ENCODE measurements around the gene BNC2. TPM values are rescaled to one million over a fixed set of nuclear protein-coding genes. Genes with fewer than 3 reads are reported as not detected.

Gene BNC2
- total RNA-seq, 6 experiments from 2014 or later: 19.0 to 28.7 (median 25.4) TPM

- peaks cover 48% of the 10 kb centered on the region for H3K4me1 Mint-ChIP-seq (ENCODE audit: low read depth)
Observed at GRCh38 chr9:16623989-16624743, 246.3 kb downstream of the BNC2 start.

GRCh38 chr9:16622541-16622940 lies 247.9 kb downstream of the BNC2 start:
- peaks cover 32% of the 10 kb centered on the region for H3K4me1 Mint-ChIP-seq (ENCODE audit: low read depth)
- no peak overlapping the region for H3K4me3 Mint-ChIP-seq
- H3K36me3 Mint-ChIP-seq (ENCODE audit: low read depth): 0 out of 2 replicates have a peak, but pooled peaks cover 4% of the 10 kb centered on the region
- H3K27ac Mint-ChIP-seq: no peak overlapping the region
- H3K9me3 Mint-ChIP-seq: no peaks in the 10 kb centered on the region
- H3K27me3 Mint-ChIP-seq (ENCODE audit: insufficient read depth): no peaks in the 10 kb centered on the region; the same call in 1 of the 2 replicates
- DNase-seq: no peak
- TF ChIP-seq CTCF (IDR thresholded peaks at IDR 0.05): no peak

More at GRCh38 chr9:16623989-16624743, 246.3 kb downstream of the BNC2 start:
- no peaks in the 10 kb centered on the region for H3K9me3 Mint-ChIP-seq
- H3K36me3 Mint-ChIP-seq (ENCODE audit: low read depth): 0 out of 2 replicates have a peak, but pooled peaks cover 6% of the 10 kb centered on the region
- no peak overlapping the region for H3K27ac Mint-ChIP-seq
- no peak overlapping the region for H3K4me3 Mint-ChIP-seq
- H3K27me3 Mint-ChIP-seq (ENCODE audit: insufficient read depth): peaks cover 4% of the 10 kb centered on the region
- no peak for DNase-seq
- no peak for TF ChIP-seq CTCF (IDR thresholded peaks at IDR 0.05)

GRCh38 chr9:16619914-16620520 lies 250.5 kb downstream of the BNC2 start:
- Mint-ChIP-seq H3K27ac (no peak overlapping the region), H3K4me3 (no peak overlapping the region), H3K9me3 (no peaks in the 10 kb centered on the region), H3K27me3 (ENCODE audit: insufficient read depth) (no peaks in the 10 kb centered on the region; the same call in none of the 2 replicates), H3K36me3 (ENCODE audit: low read depth) (0 out of 2 replicates have a peak, but pooled peaks cover 4% of the 10 kb centered on the region), H3K4me1 (ENCODE audit: low read depth) (peaks cover 7% of the 10 kb centered on the region)
- no peak for DNase-seq
- no peak for TF ChIP-seq CTCF (IDR thresholded peaks at IDR 0.05)

- H3K27me3 Mint-ChIP-seq (ENCODE audit: insufficient read depth): no peaks in the 10 kb centered on the region; the same call in none of the 2 replicates
- H3K36me3 Mint-ChIP-seq (ENCODE audit: low read depth): 0 out of 2 replicates have a peak, but pooled peaks cover 4% of the 10 kb centered on the region
- DNase-seq: no peak
- no peaks in the 10 kb centered on the region for H3K9me3 Mint-ChIP-seq
- no peak for TF ChIP-seq CTCF (IDR thresholded peaks at IDR 0.05)
- H3K4me1 Mint-ChIP-seq (ENCODE audit: low read depth): peaks cover under 1% of the 10 kb centered on the region
- H3K4me3 Mint-ChIP-seq: no peak overlapping the region
- no peak overlapping the region for H3K27ac Mint-ChIP-seq
Observed at GRCh38 chr9:16619402-16619801, 251.1 kb downstream of the BNC2 start.

DNA sequence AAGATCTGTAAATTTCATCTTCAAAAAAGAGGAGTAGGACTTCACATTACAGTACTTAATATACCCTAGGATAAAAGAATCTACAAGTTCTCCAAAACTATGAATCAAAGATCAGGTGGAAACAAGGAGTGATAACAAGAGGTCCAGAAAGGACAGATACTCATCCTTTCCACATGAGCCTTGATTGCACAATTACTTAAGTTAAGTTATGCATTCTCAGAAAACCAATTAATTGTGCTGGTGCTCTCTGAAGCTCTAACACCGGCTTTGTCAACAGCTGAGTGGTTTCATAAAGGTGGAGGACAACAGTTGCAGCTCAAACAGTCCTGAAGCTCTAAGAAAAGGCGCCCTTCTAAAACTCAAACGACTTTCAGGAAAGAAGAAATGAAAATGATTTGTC lies 251.9 kb downstream of the BNC2 start:
- Mint-ChIP-seq H3K4me3 (no peak overlapping the region), H3K9me3 (no peaks in the 10 kb centered on the region), H3K27ac (no peak overlapping the region), H3K27me3 (ENCODE audit: insufficient read depth) (no peaks in the 10 kb centered on the region; the same call in none of the 2 replicates), H3K36me3 (ENCODE audit: low read depth) (0 out of 2 replicates have a peak, but pooled peaks cover 4% of the 10 kb centered on the region), H3K4me1 (ENCODE audit: low read depth) (peaks cover 5% of the 10 kb centered on the region; the same call in 1 of the 2 replicates)
- DNase-seq: no peak
- TF ChIP-seq CTCF (IDR thresholded peaks at IDR 0.05): no peak
